Lower lobe of right lung (tissue), 2 donors: ENCODE results near the gene GRID1. TPM values are rescaled to one million over a fixed set of nuclear protein-coding genes. Genes with fewer than 3 reads are reported as not detected.

Experiments
- ATAC-seq, 2 donors: fragments of 200-7000 bp; cut with Tn5 transposase; one replicate each; pipeline ENCODE4 v1.9.1; 2020 to 2022; ENCODE audit warnings: mild to moderate bottlenecking in 2 of 2, moderate library complexity in 2 of 2
- DNase-seq: peaks from one replicate; pipeline ENCODE4 v3.0.0-alpha.2; 2020
- H3K27ac ChIP-seq: fragments of 200-600 bp; one replicate; pipeline ENCODE4 v1.8.0; 2022
- H3K27me3 ChIP-seq: fragments of 200-600 bp; one replicate; pipeline ENCODE4 v1.8.0; 2022; ENCODE audit warnings: low read depth
- H3K36me3 ChIP-seq: fragments of 200-600 bp; one replicate; pipeline ENCODE4 v1.8.0; 2022; ENCODE audit warnings: mild to moderate bottlenecking
- H3K4me1 ChIP-seq: fragments of 200-600 bp; one replicate; pipeline ENCODE4 v1.8.0; 2022
- H3K4me3 ChIP-seq: fragments of 200-600 bp; one replicate; pipeline ENCODE4 v1.8.0; 2022; ENCODE audit warnings: mild to moderate bottlenecking
- H3K9me3 ChIP-seq: fragments of 200-600 bp; one replicate; pipeline ENCODE4 v1.8.0; 2022
- CTCF ChIP-seq: fragments of 200-600 bp; IDR thresholded peaks from one replicate; pipeline ENCODE4 v1.8.0; 2022; ENCODE audit warnings: antibody characterized with exemption, mild to moderate bottlenecking
- intact Hi-C: fragments of 100-400 bp; cut with DNase I; formaldehyde crosslinking; loops from one replicate; pipeline ENCODE4 v1.11.0; 2022
- total RNA-seq: library from RNA; stranded (reverse); fragmentation: NEBNext Ultra II Directional; extraction: Animal tissue kit (Norgen Biotek cat#: 25700); gene quantifications from one replicate; pipeline ENCODE4 v1.2.1, GENCODE V29; 2021
- donor health status: DM: no; HTN: yes; CAD: no; lungs with severe emphysema.

GRID1 gene
- total RNA-seq, 1 donor from 2014 or later, result 2.5 TPM

GRCh38 chr10:85857791-85858190, 508.8 kb downstream of the GRID1 start:
- Histone ChIP-seq H3K27ac (no peak overlapping the region), H3K27me3 (no peaks in the 10 kb centered on the region), H3K36me3 (no peaks in the 10 kb centered on the region), H3K4me1 (no peaks in the 10 kb centered on the region), H3K9me3 (no peaks in the 10 kb centered on the region), H3K4me3 (no peak overlapping the region)
- TF ChIP-seq CTCF, result no peak
- intact Hi-C loops, result no loop called here
- ATAC-seq (no peak), DNase-seq (no peak)

- Histone ChIP-seq H3K4me3 (no peak overlapping the region), H3K4me1 (no peaks in the 10 kb centered on the region), H3K36me3 (no peaks in the 10 kb centered on the region), H3K27me3 (no peaks in the 10 kb centered on the region), H3K9me3 (no peaks in the 10 kb centered on the region), H3K27ac (no peak overlapping the region)
- no peak for TF ChIP-seq CTCF
- DNase-seq (no peak), ATAC-seq (no peak)
- intact Hi-C loops, result no loop called here
Observed at GRCh38 chr10:85857305-85857704, 509.3 kb downstream of the GRID1 start.

GRCh38 chr10:85851934-85852333, 514.7 kb downstream of the GRID1 start:
- TF ChIP-seq CTCF, result no peak
- intact Hi-C loops, result no loop called here
- H3K36me3 ChIP-seq, result no peaks in the 10 kb centered on the region
- H3K4me1 ChIP-seq, result no peaks in the 10 kb centered on the region
- H3K27me3 ChIP-seq, result no peaks in the 10 kb centered on the region
- ATAC-seq (no peak), DNase-seq (no peak)
- peaks cover 7% of the 10 kb centered on the region for H3K9me3 ChIP-seq
- no peak overlapping the region for H3K4me3 ChIP-seq
- H3K27ac ChIP-seq, result no peak overlapping the region

- H3K9me3 ChIP-seq, result peaks cover 7% of the 10 kb centered on the region
- H3K4me1 ChIP-seq, result no peaks in the 10 kb centered on the region
- DNase-seq, result no peak
- ATAC-seq, result no peak
- no peak overlapping the region for H3K4me3 ChIP-seq
- TF ChIP-seq CTCF, result no peak
- H3K27ac ChIP-seq, result no peak overlapping the region
- intact Hi-C loops, result no loop called here
- H3K36me3 ChIP-seq, result no peaks in the 10 kb centered on the region
- H3K27me3 ChIP-seq, result no peaks in the 10 kb centered on the region
Observed at GRCh38 chr10:85851325-85851724, 515.3 kb downstream of the GRID1 start.

GRCh38 chr10:85850736-85851135, 515.9 kb downstream of the GRID1 start:
- Histone ChIP-seq H3K27ac (no peak overlapping the region), H3K27me3 (no peaks in the 10 kb centered on the region), H3K36me3 (no peaks in the 10 kb centered on the region), H3K4me1 (no peaks in the 10 kb centered on the region), H3K9me3 (peaks cover 7% of the 10 kb centered on the region), H3K4me3 (no peak overlapping the region)
- DNase-seq (no peak), ATAC-seq (no peak)
- TF ChIP-seq CTCF, result no peak
- intact Hi-C loops, result no loop called here

GRCh38 chr10:85849315-85849714, 517.3 kb downstream of the GRID1 start:
- ATAC-seq (no peak), DNase-seq (no peak)
- H3K4me1 ChIP-seq, result no peaks in the 10 kb centered on the region
- H3K27me3 ChIP-seq, result no peaks in the 10 kb centered on the region
- H3K27ac ChIP-seq, result no peak overlapping the region
- H3K9me3 ChIP-seq, result peaks cover 7% of the 10 kb centered on the region
- no peak overlapping the region for H3K4me3 ChIP-seq
- TF ChIP-seq CTCF, result no peak
- H3K36me3 ChIP-seq, result no peaks in the 10 kb centered on the region
- intact Hi-C loops, result no loop called here
